ENCODE measurements around the gene LEPROT.

DNA sequence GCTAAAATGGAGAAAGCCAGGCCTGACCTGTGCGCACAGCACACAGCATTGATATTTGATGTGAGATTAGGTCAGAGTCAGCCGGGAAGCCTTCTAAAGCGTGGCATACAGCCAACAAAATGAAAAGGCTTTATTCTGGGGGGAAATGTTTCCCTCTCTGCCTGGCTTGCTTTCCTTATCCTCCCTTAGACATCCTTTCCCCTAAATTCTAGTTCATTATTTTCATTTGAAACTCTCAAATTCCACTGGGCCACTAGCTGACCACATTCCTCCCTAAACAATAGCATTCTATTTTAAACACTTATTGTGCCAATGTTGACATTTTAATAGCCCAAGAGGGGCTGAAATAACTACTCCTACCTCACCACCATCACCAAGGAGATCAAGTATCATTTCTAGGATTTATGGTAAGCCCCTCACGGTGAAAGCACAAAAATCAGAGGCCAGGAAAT, 49.4 kb downstream of the LEPROT start:
- TF ChIP-seq, protein P1, sequence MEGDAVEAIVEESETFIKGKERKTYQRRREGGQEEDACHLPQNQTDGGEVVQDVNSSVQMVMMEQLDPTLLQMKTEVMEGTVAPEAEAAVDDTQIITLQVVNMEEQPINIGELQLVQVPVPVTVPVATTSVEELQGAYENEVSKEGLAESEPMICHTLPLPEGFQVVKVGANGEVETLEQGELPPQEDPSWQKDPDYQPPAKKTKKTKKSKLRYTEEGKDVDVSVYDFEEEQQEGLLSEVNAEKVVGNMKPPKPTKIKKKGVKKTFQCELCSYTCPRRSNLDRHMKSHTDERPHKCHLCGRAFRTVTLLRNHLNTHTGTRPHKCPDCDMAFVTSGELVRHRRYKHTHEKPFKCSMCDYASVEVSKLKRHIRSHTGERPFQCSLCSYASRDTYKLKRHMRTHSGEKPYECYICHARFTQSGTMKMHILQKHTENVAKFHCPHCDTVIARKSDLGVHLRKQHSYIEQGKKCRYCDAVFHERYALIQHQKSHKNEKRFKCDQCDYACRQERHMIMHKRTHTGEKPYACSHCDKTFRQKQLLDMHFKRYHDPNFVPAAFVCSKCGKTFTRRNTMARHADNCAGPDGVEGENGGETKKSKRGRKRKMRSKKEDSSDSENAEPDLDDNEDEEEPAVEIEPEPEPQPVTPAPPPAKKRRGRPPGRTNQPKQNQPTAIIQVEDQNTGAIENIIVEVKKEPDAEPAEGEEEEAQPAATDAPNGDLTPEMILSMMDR (IDR thresholded peaks at IDR 0.05): no peak
- TF ChIP-seq ZFX (IDR thresholded peaks at IDR 0.05; ENCODE audit: borderline replicate concordance): no peak

Data from 22Rv1 (cell line).